ENCODE measurements around the gene LSP1. TPM values are rescaled to one million over a fixed set of nuclear protein-coding genes. Genes with fewer than 3 reads are reported as not detected.

The LSP1 gene
- total and polyA plus RNA-seq, 2 of the 4 experiments (the other 2 are of a cell fraction): not detected

- Histone ChIP-seq H4K91ac (ENCODE audit: insufficient read depth, low read depth, low read length) (no peak overlapping the region), H2AFZ (replicated peaks; ENCODE audit: low read length, poor library complexity) (no peak overlapping the region), H2AK9ac (replicated peaks; ENCODE audit: low read depth, low read length, poor library complexity) (no peak overlapping the region), H3K56ac (ENCODE audit: extremely low read depth, insufficient read depth, low read length) (no peak overlapping the region), H3K9ac (ENCODE audit: low read depth, low read length) (no peak overlapping the region), H3K4me2 (ENCODE audit: low read depth, low read length) (no peak overlapping the region), H3K36me3 (ENCODE audit: control insufficient read depth, insufficient read depth, low read length) (no peaks in the 10 kb centered on the region), H3K23ac (ENCODE audit: low read depth, low read length) (no peak overlapping the region), H3K4me3 (ENCODE audit: insufficient read depth, low read depth, low read length) (no peak overlapping the region), H3K9me3 (ENCODE audit: control insufficient read depth, insufficient read depth, low read length) (no peaks in the 10 kb centered on the region), H3K9me1 (ENCODE audit: insufficient read depth, low read length) (no peaks in the 10 kb centered on the region), H3K27me3 (ENCODE audit: control insufficient read depth, insufficient read depth, low read length) (peaks cover 6% of the 10 kb centered on the region; the same call in 1 of the 2 replicates), H3K4ac (ENCODE audit: low read depth, low read length) (no peak overlapping the region), H4K5ac (ENCODE audit: low read depth, low read length) (no peak overlapping the region), H3K4me1 (ENCODE audit: control insufficient read depth, insufficient read depth, low read length) (no peaks in the 10 kb centered on the region), H3K14ac (replicated peaks; ENCODE audit: low read depth, low read length) (no peak overlapping the region), H3K27ac (ENCODE audit: insufficient read depth, low read length) (no peak overlapping the region), H2BK120ac (ENCODE audit: low read depth, low read length) (no peak overlapping the region), H2BK20ac (ENCODE audit: low read depth, low read length) (no peak overlapping the region), H2AK5ac (ENCODE audit: low read depth, low read length) (no peak overlapping the region), H4K8ac (ENCODE audit: low read depth in 2 of 2, low read length in 2 of 2) (no peak overlapping the region), H2BK5ac (ENCODE audit: low read depth, low read length, poor library complexity, severe bottlenecking) (no peak overlapping the region), H2BK15ac (ENCODE audit: low read depth, low read length) (no peak overlapping the region), H3K18ac (ENCODE audit: low read depth, low read length) (no peak overlapping the region), H3K79me1 (ENCODE audit: low read depth in 1 of 2, low read length in 2 of 2) (no peaks in the 10 kb centered on the region), H4K20me1 (ENCODE audit: insufficient read depth, low read length) (no peaks in the 10 kb centered on the region; the same call in 1 of the 2 replicates)
- no TSS peak for BruUV-seq (replicated peaks)
- in situ Hi-C loops (cut with MboI; ENCODE audit: low sequenced_read_pairs): no loop called here
- ATAC-seq (ENCODE audit: low read depth) (no peak), DNase-seq (no peak)
- 85 to 100% methylated on average over 1 to 2 of the region's 2 CpGs for WGBS, 2 experiments (ENCODE audit: extremely low coverage in 2 of 2, insufficient read length in 1 of 2)
- TF ChIP-seq POLR2A (IDR thresholded peaks at IDR 0.05; ENCODE audit: low read depth, low read length) (no peak), CEBPB (IDR thresholded peaks at IDR 0.05; ENCODE audit: low read depth, low read length) (no peak), MXI1 (IDR thresholded peaks at IDR 0.05; ENCODE audit: borderline replicate concordance, low read depth, low read length) (no peak), NFE2L2 (IDR thresholded peaks at IDR 0.05; ENCODE audit: low read depth, low read length) (no peak), MAZ (IDR thresholded peaks at IDR 0.05; ENCODE audit: borderline replicate concordance, low read depth, low read length) (no peak), MAFK (IDR thresholded peaks at IDR 0.05; ENCODE audit: low read depth, low read length) (no peak), CTCF (conservative IDR thresholded peaks at IDR 0.05; ENCODE audit: low read depth, low read length) (no peak), CHD1 (IDR thresholded peaks at IDR 0.05; ENCODE audit: low read depth, low read length) (no peak), FOS (IDR thresholded peaks at IDR 0.05; ENCODE audit: low read depth, low read length) (no peak), RAD21 (IDR thresholded peaks at IDR 0.05; ENCODE audit: low read length) (no peak), BHLHE40 (IDR thresholded peaks at IDR 0.05; ENCODE audit: low read depth, low read length) (no peak), SMC3 (IDR thresholded peaks at IDR 0.05; ENCODE audit: low read depth, low read length) (no peak), RCOR1 (IDR thresholded peaks at IDR 0.05; ENCODE audit: insufficient replicate concordance, low read length) (no peak), RFX5 (IDR thresholded peaks at IDR 0.05; ENCODE audit: low read depth, low read length) (no peak)
- TF ChIP-seq, protein P1, sequence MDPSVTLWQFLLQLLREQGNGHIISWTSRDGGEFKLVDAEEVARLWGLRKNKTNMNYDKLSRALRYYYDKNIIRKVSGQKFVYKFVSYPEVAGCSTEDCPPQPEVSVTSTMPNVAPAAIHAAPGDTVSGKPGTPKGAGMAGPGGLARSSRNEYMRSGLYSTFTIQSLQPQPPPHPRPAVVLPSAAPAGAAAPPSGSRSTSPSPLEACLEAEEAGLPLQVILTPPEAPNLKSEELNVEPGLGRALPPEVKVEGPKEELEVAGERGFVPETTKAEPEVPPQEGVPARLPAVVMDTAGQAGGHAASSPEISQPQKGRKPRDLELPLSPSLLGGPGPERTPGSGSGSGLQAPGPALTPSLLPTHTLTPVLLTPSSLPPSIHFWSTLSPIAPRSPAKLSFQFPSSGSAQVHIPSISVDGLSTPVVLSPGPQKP (IDR thresholded peaks at IDR 0.05; ENCODE audit: borderline replicate concordance, low read depth, low read length): no peak
- TF ChIP-seq, protein P2, sequence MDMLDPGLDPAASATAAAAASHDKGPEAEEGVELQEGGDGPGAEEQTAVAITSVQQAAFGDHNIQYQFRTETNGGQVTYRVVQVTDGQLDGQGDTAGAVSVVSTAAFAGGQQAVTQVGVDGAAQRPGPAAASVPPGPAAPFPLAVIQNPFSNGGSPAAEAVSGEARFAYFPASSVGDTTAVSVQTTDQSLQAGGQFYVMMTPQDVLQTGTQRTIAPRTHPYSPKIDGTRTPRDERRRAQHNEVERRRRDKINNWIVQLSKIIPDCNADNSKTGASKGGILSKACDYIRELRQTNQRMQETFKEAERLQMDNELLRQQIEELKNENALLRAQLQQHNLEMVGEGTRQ (IDR thresholded peaks at IDR 0.05; ENCODE audit: low read depth, low read length): no peak
- dilution Hi-C loops (cut with HindIII; ENCODE audit: low sequenced_read_pairs, unreplicated experiment): no loop called here
- POLR2A ChIA-PET (ENCODE audit: unreplicated experiment): no interaction called here
- intact Hi-C loops (cut with micrococcal nuclease): no loop called here
- CTCF ChIA-PET: no interaction called here
Observed at GRCh38 chr11:1915795-1916131, 62.9 kb downstream of the LSP1 start.
